Karpas-422 (cell line): ENCODE data around the gene LRCH1. TPM values are rescaled to one million over a fixed set of nuclear protein-coding genes. Genes with fewer than 3 reads are reported as not detected.
A peak's percentile ranks its signal among the peaks of the same experiment; 100 is the strongest.

Experiments used
- DNase-seq: peaks from one replicate; pipeline ENCODE4 v3.0.0-alpha.2; 2015
- H2AFZ ChIP-seq: fragments of 200-600 bp; sonication (generic); 2 replicates; pipeline ENCODE4 v1.6.1; 2014; ENCODE audit warnings: antibody characterized with exemption, low read length, mixed read lengths
- H3K27ac ChIP-seq: fragments of 200-600 bp; sonication (generic); 2 replicates; pipeline ENCODE4 v1.5.1; 2014; ENCODE audit warnings: mild to moderate bottlenecking, low read length, moderate library complexity
- H3K27me3 ChIP-seq: fragments of 200-600 bp; sonication (generic); 2 replicates; pipeline ENCODE4 v1.6.1; 2014; ENCODE audit warnings: low read length, mixed read lengths
- H3K36me3 ChIP-seq: fragments of 200-600 bp; sonication (generic); 2 replicates; pipeline ENCODE4 v1.6.1; 2014; ENCODE audit warnings: low read length, mixed read lengths; ENCODE audit not compliant: insufficient read depth
- H3K4me1 ChIP-seq: fragments of 200-600 bp; sonication (generic); 2 replicates; pipeline ENCODE4 v1.6.1; 2014; ENCODE audit warnings: mild to moderate bottlenecking, low read length, mixed read lengths
- H3K4me2 ChIP-seq: fragments of 200-600 bp; sonication (generic); 2 replicates; pipeline ENCODE4 v1.6.1; 2014; ENCODE audit warnings: low read length, low read depth, mild to moderate bottlenecking; ENCODE audit not compliant: poor library complexity, severe bottlenecking
- H3K4me3 ChIP-seq: fragments of 200-600 bp; sonication (generic); 2 replicates; pipeline ENCODE4 v1.5.1; 2014; ENCODE audit warnings: mild to moderate bottlenecking, antibody characterized with exemption, low read length, mixed read lengths
- H3K79me2 ChIP-seq: fragments of 200-600 bp; sonication (generic); 2 replicates; pipeline ENCODE4 v1.6.1; 2014; ENCODE audit warnings: mild to moderate bottlenecking, low read length, mixed read lengths
- H3K9ac ChIP-seq: fragments of 200-600 bp; sonication (generic); 2 replicates; pipeline ENCODE4 v1.6.0; 2014; ENCODE audit warnings: low read length
- H3K9me2 ChIP-seq: fragments of 200-600 bp; sonication (generic), shearing (Covaris generic); replicated peaks from 2 replicates; pipeline ENCODE4 v1.6.0; 2014; ENCODE audit warnings: mild to moderate bottlenecking, low read length, moderate library complexity; ENCODE audit not compliant: insufficient read depth
- H3K9me3 ChIP-seq: fragments of 300-700, 200-600 bp; sonication (generic); 2 replicates; pipeline ENCODE4 v1.6.1; 2014; ENCODE audit warnings: low read length, mixed read lengths
- H4K20me1 ChIP-seq: fragments of 200-600 bp; sonication (generic); 2 replicates; pipeline ENCODE4 v1.6.1; 2014; ENCODE audit warnings: mild to moderate bottlenecking, antibody characterized with exemption, low read length, low read depth; ENCODE audit not compliant: insufficient read depth
- total RNA-seq: library from RNA; depleted of rRNA; stranded (reverse); fragments of >200 nt; shearing (Covaris generic); gene quantifications from 2 replicates; pipeline ENCODE4 v1.2.3, GENCODE V29; 2014; ENCODE audit warnings: low replicate concordance

LRCH1 gene
- total RNA-seq, 1 experiment from 2014 or later, result 0.56 TPM

GRCh38 chr13:46775385-46776107, 222.6 kb downstream of the LRCH1 start:
- H3K79me2 ChIP-seq, result no peaks in the 10 kb centered on the region
- peaks cover 77% of the 10 kb centered on the region for H3K36me3 ChIP-seq
- H3K4me2 ChIP-seq, result no peak overlapping the region
- H4K20me1 ChIP-seq, result 0 out of 2 replicates have a peak, but pooled peaks cover 5% of the 10 kb centered on the region
- no peaks in the 10 kb centered on the region for H3K9me3 ChIP-seq
- no peak for DNase-seq
- no peaks in the 10 kb centered on the region for H3K9me2 ChIP-seq
- H3K4me1 ChIP-seq, result no peaks in the 10 kb centered on the region
- H3K27me3 ChIP-seq, result no peaks in the 10 kb centered on the region
- no peak overlapping the region for H3K27ac ChIP-seq
- no peak overlapping the region for H3K9ac ChIP-seq
- no peak overlapping the region for H2AFZ ChIP-seq
- no peak overlapping the region for H3K4me3 ChIP-seq

DNA sequence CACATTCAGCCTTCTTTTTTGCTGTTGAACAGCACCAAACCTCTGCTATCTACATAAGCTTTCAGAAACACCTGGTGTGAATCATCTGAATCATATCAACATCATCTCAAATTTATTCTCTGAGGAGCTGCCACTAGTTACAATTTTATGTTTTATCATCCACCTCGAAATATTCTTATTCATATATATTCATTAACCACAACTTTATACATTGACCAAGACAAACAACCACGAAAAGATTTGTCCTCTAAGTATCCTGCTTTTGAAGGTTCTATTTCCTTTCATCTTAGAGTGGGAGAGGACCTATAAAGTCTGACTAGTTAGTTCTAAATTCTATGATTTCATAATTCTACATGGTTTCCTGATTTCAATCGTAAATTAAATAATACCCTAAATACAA, 225.1 kb downstream of the LRCH1 start:
- peaks cover 77% of the 10 kb centered on the region for H3K36me3 ChIP-seq

DNA sequence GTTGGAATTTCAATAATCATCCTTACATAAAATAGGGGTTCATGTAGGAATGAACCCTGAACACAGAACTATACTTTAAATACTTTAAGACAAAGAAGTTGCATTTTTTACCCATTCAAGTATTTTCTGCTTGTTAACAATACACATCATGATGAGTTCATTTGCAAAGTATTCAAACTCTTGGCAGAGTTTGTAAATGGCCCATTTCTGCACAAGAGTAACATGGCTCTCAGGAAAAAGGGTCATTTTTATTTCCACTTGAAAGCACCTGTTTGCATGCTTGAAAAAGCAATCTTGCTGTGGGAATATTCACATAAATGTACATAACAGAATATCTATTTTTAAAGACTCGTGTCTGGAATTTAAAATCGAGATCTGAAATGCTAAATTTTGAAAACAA, 225.9 kb downstream of the LRCH1 start:
- Histone ChIP-seq H3K9me3 (no peaks in the 10 kb centered on the region), H3K9ac (no peak overlapping the region), H3K4me1 (no peaks in the 10 kb centered on the region), H3K79me2 (peaks cover 3% of the 10 kb centered on the region; the same call in 1 of the 2 replicates), H3K27me3 (no peaks in the 10 kb centered on the region), H2AFZ (no peak overlapping the region), H3K27ac (no peak overlapping the region), H4K20me1 (no peaks in the 10 kb centered on the region), H3K9me2 (no peaks in the 10 kb centered on the region), H3K4me2 (no peak overlapping the region), H3K36me3 (peaks cover 74% of the 10 kb centered on the region), H3K4me3 (no peak overlapping the region)
- no peak for DNase-seq

More for the DNA sequence above, 225.1 kb downstream of the LRCH1 start:
- Histone ChIP-seq H3K4me2 (no peak overlapping the region), H3K9me3 (no peaks in the 10 kb centered on the region), H3K9ac (no peak overlapping the region), H3K27ac (no peak overlapping the region), H3K27me3 (no peaks in the 10 kb centered on the region), H3K4me3 (no peak overlapping the region), H3K4me1 (no peaks in the 10 kb centered on the region), H4K20me1 (no peaks in the 10 kb centered on the region), H3K9me2 (no peaks in the 10 kb centered on the region), H3K79me2 (peaks cover 3% of the 10 kb centered on the region; the same call in 1 of the 2 replicates), H2AFZ (no peak overlapping the region)
- DNase-seq, result no peak

- Histone ChIP-seq H3K4me1 (no peaks in the 10 kb centered on the region), H3K79me2 (peaks cover 12% of the 10 kb centered on the region), H3K36me3 (peaks cover 76% of the 10 kb centered on the region), H3K9me2 (no peaks in the 10 kb centered on the region), H3K4me2 (no peak overlapping the region), H3K9me3 (no peaks in the 10 kb centered on the region), H3K27me3 (no peaks in the 10 kb centered on the region), H3K27ac (no peak overlapping the region), H2AFZ (no peak overlapping the region), H4K20me1 (no peaks in the 10 kb centered on the region), H3K4me3 (no peak overlapping the region), H3K9ac (no peak overlapping the region)
- no peak for DNase-seq
Observed at GRCh38 chr13:46782066-46782465, 229.1 kb downstream of the LRCH1 start.

DNA sequence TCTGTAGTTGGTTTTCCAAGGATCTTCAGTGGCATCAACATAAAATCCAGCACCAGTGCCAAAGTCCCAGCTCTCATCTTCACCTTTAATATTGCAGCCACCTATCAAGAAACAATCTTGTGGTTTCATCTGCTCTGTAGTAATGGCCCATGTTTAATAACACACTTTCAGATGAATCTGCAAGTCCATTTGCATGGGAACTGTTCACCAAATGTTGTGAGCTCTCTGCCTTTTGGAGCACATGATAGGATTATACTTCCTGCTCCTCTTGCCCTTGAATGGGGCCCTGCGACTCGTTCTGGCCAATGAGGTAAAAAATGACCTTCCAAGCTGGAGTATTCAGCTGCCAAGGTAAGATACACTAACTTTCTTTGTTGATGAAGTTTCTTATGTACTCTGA, 229.7 kb downstream of the LRCH1 start:
- Histone ChIP-seq H3K27ac (no peak overlapping the region), H4K20me1 (no peaks in the 10 kb centered on the region), H3K79me2 (peaks cover 16% of the 10 kb centered on the region), H3K4me2 (no peak overlapping the region), H3K9me2 (no peaks in the 10 kb centered on the region), H3K36me3 (peaks cover 74% of the 10 kb centered on the region), H3K9me3 (no peaks in the 10 kb centered on the region), H3K4me3 (no peak overlapping the region), H2AFZ (no peak overlapping the region), H3K4me1 (no peaks in the 10 kb centered on the region), H3K27me3 (no peaks in the 10 kb centered on the region), H3K9ac (no peak overlapping the region)
- DNase-seq, result no peak

GRCh38 chr13:46783504-46783903, 230.5 kb downstream of the LRCH1 start:
- Histone ChIP-seq H3K4me3 (no peak overlapping the region), H3K36me3 (peaks cover 73% of the 10 kb centered on the region), H3K27ac (no peak overlapping the region), H2AFZ (no peak overlapping the region), H3K4me2 (no peak overlapping the region), H3K79me2 (peaks cover 16% of the 10 kb centered on the region), H3K27me3 (no peaks in the 10 kb centered on the region), H3K9ac (no peak overlapping the region), H4K20me1 (no peaks in the 10 kb centered on the region), H3K9me2 (no peaks in the 10 kb centered on the region), H3K9me3 (no peaks in the 10 kb centered on the region), H3K4me1 (no peaks in the 10 kb centered on the region)
- no peak for DNase-seq

DNA sequence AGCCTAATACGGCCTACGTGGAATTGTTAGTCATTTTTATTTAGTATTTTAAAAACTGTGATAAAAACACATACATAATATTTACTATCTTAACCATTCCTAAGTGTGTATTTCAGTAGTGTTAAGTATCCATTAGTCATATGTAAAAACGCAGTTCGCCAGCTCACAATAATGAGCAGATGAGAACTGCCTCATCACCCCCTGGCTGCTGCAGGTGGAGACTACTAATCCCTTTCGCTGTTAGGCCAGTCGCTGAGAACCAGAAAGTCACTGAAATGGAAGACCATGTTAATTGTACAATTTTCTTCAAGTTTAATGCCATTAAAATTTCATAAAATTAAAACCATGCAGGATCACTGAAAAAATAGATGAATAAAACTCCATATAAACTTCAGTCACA, 242.4 kb downstream of the LRCH1 start:
- H3K4me1 ChIP-seq, result peaks cover 32% of the 10 kb centered on the region
- H3K27ac ChIP-seq, result no peak overlapping the region
- H3K4me2 ChIP-seq, result peak overlapping the region; percentile 73
- H3K36me3 ChIP-seq, result peaks cover 16% of the 10 kb centered on the region
- no peaks in the 10 kb centered on the region for H3K27me3 ChIP-seq
- H3K9ac ChIP-seq, result peak overlapping the region; percentile 90; the same call in 1 of the 2 replicates
- no peaks in the 10 kb centered on the region for H4K20me1 ChIP-seq
- no peaks in the 10 kb centered on the region for H3K9me2 ChIP-seq
- peaks cover 65% of the 10 kb centered on the region for H3K79me2 ChIP-seq
- peak overlapping the region; percentile 77 for H3K4me3 ChIP-seq
- no peak overlapping the region for H2AFZ ChIP-seq
- DNase-seq, result no peak
- no peaks in the 10 kb centered on the region for H3K9me3 ChIP-seq

GRCh38 chr13:46796129-46796514, 243.2 kb downstream of the LRCH1 start:
- Histone ChIP-seq H3K4me2 (peak overlapping the region; percentile 73), H3K9ac (peak overlapping the region; percentile 90), H3K27me3 (no peaks in the 10 kb centered on the region), H2AFZ (peak overlapping the region; percentile 45; the same call in 1 of the 2 replicates), H3K4me1 (peaks cover 32% of the 10 kb centered on the region), H3K4me3 (peak overlapping the region; percentile 77), H3K9me2 (no peaks in the 10 kb centered on the region), H4K20me1 (no peaks in the 10 kb centered on the region), H3K27ac (peak overlapping the region; percentile 63; the same call in 1 of the 2 replicates), H3K9me3 (no peaks in the 10 kb centered on the region), H3K36me3 (peaks cover 8% of the 10 kb centered on the region; the same call in 1 of the 2 replicates), H3K79me2 (peaks cover 57% of the 10 kb centered on the region)
- DNase-seq, result no peak
